Measurements from ENCODE around the gene LINS1. TPM values are rescaled to one million over a fixed set of nuclear protein-coding genes. Genes with fewer than 3 reads are reported as not detected.

Gene LINS1
- total and polyA plus RNA-seq, 2 of the 8 experiments (the other 6 are each of a cell fraction or from before 2014, with no cell fraction given): 4.2 to 8.1 TPM

DNA sequence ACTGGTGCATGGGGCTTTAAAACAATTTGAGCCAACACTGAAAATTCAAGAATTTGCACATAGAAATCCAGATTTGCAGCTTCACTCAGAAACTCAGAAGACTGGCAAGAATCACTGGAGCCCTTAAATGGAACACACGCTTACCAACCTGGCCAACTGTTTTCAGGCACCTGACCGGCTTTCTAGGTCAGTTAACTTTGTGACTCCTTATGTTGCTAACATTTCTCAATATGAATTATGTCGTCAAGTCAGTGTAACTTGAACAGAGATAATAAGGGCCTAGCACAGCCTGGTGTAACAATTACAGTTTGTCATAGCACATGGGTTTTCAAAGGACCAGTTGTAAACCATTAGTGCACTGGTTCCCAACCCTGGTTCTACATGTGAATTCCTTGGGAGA, 80.1 kb downstream of the LINS1 start:
- H3K79me1 ChIP-seq (ENCODE audit: low read depth, low read length): no peaks in the 10 kb centered on the region

More for the DNA sequence above, 80.1 kb downstream of the LINS1 start:
- H3K14ac ChIP-seq (ENCODE audit: insufficient read length): no peak overlapping the region
- H4K5ac ChIP-seq (ENCODE audit: insufficient read length, low read depth, low read length): no peak overlapping the region
- no peaks in the 10 kb centered on the region for H3K4me1 ChIP-seq (replicated peaks in 1 of 4; ENCODE audit: control insufficient read depth in 3 of 4, insufficient read depth in 4 of 4, low read length in 3 of 4)
- WGBS, 2 experiments (ENCODE audit: extremely low coverage in 1 of 2, insufficient coverage in 1 of 2, insufficient read length in 1 of 2, insufficient replicate concordance in 2 of 2, low coverage in 1 of 2, low lambda C conversion rate in 2 of 2, missing lambda C conversion rate in 1 of 2): 77% methylated on average over 3 of the region's 3 CpGs; no CpG with 5 or more reads in 1 of the 2 experiments
- H3K23ac ChIP-seq (ENCODE audit: insufficient read length): no peak overlapping the region
- H2BK20ac ChIP-seq (ENCODE audit: low read length): no peak overlapping the region
- TF ChIP-seq KDM5A (IDR thresholded peaks at IDR 0.05; ENCODE audit: low read length) (no peak), CBX5 (IDR thresholded peaks at IDR 0.05; ENCODE audit: low read depth, low read length) (no peak), CREB1 (IDR thresholded peaks at IDR 0.05) (no peak), FOSL1 (IDR thresholded peaks at IDR 0.05; ENCODE audit: insufficient read depth, low read depth, low read length) (no peak), HDAC6 (IDR thresholded peaks at IDR 0.05; ENCODE audit: low read depth, low read length) (no peak), SP4 (IDR thresholded peaks at IDR 0.05; ENCODE audit: low read length) (no peak), JUND (IDR thresholded peaks at IDR 0.05; ENCODE audit: low read length) (no peak)
- H4K8ac ChIP-seq (ENCODE audit: extremely low read depth, insufficient read depth, low read length): no peak overlapping the region
- H2BK12ac ChIP-seq (ENCODE audit: low read depth, low read length): no peak overlapping the region
- no peaks in the 10 kb centered on the region for H4K20me1 ChIP-seq (replicated peaks in 1 of 2; ENCODE audit: control insufficient read depth in 1 of 2, insufficient read depth in 2 of 2, low read length in 2 of 2)
- H3K9me3 ChIP-seq (ENCODE audit: insufficient read depth in 2 of 2, low read depth in 1 of 2, low read length in 1 of 2): peaks cover 49 to 51% of the 10 kb centered on the region in 2 experiments
- no peak overlapping the region for H2AK5ac ChIP-seq (ENCODE audit: low read depth, low read length)
- H3K27me3 ChIP-seq (replicated peaks in 1 of 4; ENCODE audit: control insufficient read depth in 3 of 4, extremely low read depth in 1 of 4, insufficient read depth in 3 of 4, low read length in 3 of 4): no peaks in the 10 kb centered on the region
- H2BK120ac ChIP-seq (replicated peaks; ENCODE audit: low read depth, low read length): no peak overlapping the region
- H3K27ac ChIP-seq (ENCODE audit: low read depth, low read length): no peak overlapping the region
- no peaks in the 10 kb centered on the region for H3K79me2 ChIP-seq (ENCODE audit: control insufficient read depth in 1 of 2, insufficient read depth in 2 of 2, low read length in 2 of 2)
- ChIA-PET POLR2A (ENCODE audit: partially characterized antibody) (no interaction called here), CTCF (ENCODE audit: partially characterized antibody) (no interaction called here)
- no peak overlapping the region for H3K4ac ChIP-seq (replicated peaks; ENCODE audit: insufficient read length, low read depth, low read length)
- no peak overlapping the region for H3K9ac ChIP-seq (replicated peaks in 1 of 4; ENCODE audit: extremely low read depth in 1 of 4, low read depth in 3 of 4, low read length in 3 of 4)
- DNase-seq (ENCODE audit: low read depth in 1 of 2, low spot score in 2 of 2) (no peak), FAIRE-seq (no peak)
- no peak overlapping the region for H3K4me2 ChIP-seq (ENCODE audit: insufficient read depth in 1 of 2, low read depth in 2 of 2, low read length in 2 of 2)
- H2AFZ ChIP-seq (ENCODE audit: low read length): no peak overlapping the region
- H3K56ac ChIP-seq (replicated peaks; ENCODE audit: insufficient read length, low read depth, low read length): no peak overlapping the region
- H4K91ac ChIP-seq (replicated peaks; ENCODE audit: insufficient read length, low read length): no peak overlapping the region
- no peak overlapping the region for H3K4me3 ChIP-seq (ENCODE audit: extremely low read depth in 1 of 4, insufficient read depth in 2 of 4, low read depth in 3 of 4, low read length in 4 of 4)
- no peak overlapping the region for H2BK5ac ChIP-seq (ENCODE audit: low read depth, low read length)
- no peak overlapping the region for H3K18ac ChIP-seq (ENCODE audit: extremely low read depth, low read length)
- H3K36me3 ChIP-seq (ENCODE audit: control insufficient read depth in 2 of 4, insufficient read depth in 4 of 4, low read length in 3 of 4): no peaks in the 10 kb centered on the region
- no peaks in the 10 kb centered on the region; the same call in 1 of the 2 replicates for H3K23me2 ChIP-seq (ENCODE audit: low read depth, low read length)
- H2BK15ac ChIP-seq (ENCODE audit: low read length): no peak overlapping the region

All from H1 (cell line).